CD4-positive, alpha-beta memory T cell (primary cell): ENCODE data around the gene UBE2Q1. TPM values are rescaled to one million over a fixed set of nuclear protein-coding genes. Genes with fewer than 3 reads are reported as not detected.
A peak's percentile ranks its signal among the peaks of the same experiment; 100 is the strongest.

ENCODE experiments used
- CTCF ChIA-PET: fragments of 350-600 bp; sonication (Branson Sonifier 250); formaldehyde crosslinking; loops from one replicate; lab custom pipeline; 2021; ENCODE audit warnings: inconsistent platforms; ENCODE audit not compliant: partially characterized antibody; lab: Charles Lee
- POLR2A ChIA-PET: fragments of 350-600 bp; sonication (Branson Sonifier 250); formaldehyde crosslinking; loops from one replicate; lab custom pipeline; 2021; ENCODE audit not compliant: partially characterized antibody; lab: Charles Lee
- DNase-seq, 5 donors: peaks; one replicate each; pipeline versions ENCODE4 v3.0.0 to v3.0.0-alpha.2; 2020 to 2022; ENCODE audit warnings: mixed read lengths in 1 of 5
- H3K27ac ChIP-seq: one replicate; pipeline ENCODE4 v1.7.0; 2013; ENCODE audit warnings: low read depth, low read length
- H3K27me3 ChIP-seq: 2 replicates; pipeline ENCODE4 v1.7.0; 2013; ENCODE audit warnings: mild to moderate bottlenecking, low read length, moderate library complexity; ENCODE audit not compliant: insufficient read depth
- H3K36me3 ChIP-seq: 2 replicates; pipeline ENCODE4 v1.7.0; 2013; ENCODE audit warnings: mild to moderate bottlenecking, low read length, moderate library complexity; ENCODE audit not compliant: insufficient read depth
- H3K4me1 ChIP-seq: 2 replicates; pipeline ENCODE4 v1.7.0; 2013; ENCODE audit warnings: mild to moderate bottlenecking, low read length, moderate library complexity; ENCODE audit not compliant: insufficient read depth
- H3K4me3 ChIP-seq, 2 donors: one replicate each; pipeline ENCODE4 v1.7.0; 2013; ENCODE audit warnings: low read length in 2 of 2, mild to moderate bottlenecking in 1 of 2
- H3K9me3 ChIP-seq, 2 donors: one replicate each; pipeline ENCODE4 v1.7.0; 2013; ENCODE audit warnings: low read length in 2 of 2, control low read depth in 1 of 2; ENCODE audit not compliant: control insufficient read depth in 1 of 2
- H3K27ac Mint-ChIP-seq, 7 donors: one replicate each; pipeline ENCODE4 v1.8.0; 2020 to 2021; ENCODE audit warnings: mixed read lengths in 7 of 7, mild to moderate bottlenecking in 6 of 7, inconsistent platforms in 3 of 7, moderate library complexity in 3 of 7
- H3K27me3 Mint-ChIP-seq, 2 donors: one replicate each; pipeline ENCODE4 v1.8.0; 2020 to 2021; ENCODE audit warnings: mixed read lengths in 2 of 2
- H3K36me3 Mint-ChIP-seq, 2 donors: one replicate each; pipeline ENCODE4 v1.8.0; 2020 to 2021; ENCODE audit warnings: mixed read lengths in 2 of 2, inconsistent platforms in 1 of 2, mild to moderate bottlenecking in 1 of 2
- H3K4me1 Mint-ChIP-seq, 4 donors: one replicate each; pipeline ENCODE4 v1.8.0; 2020 to 2021; ENCODE audit warnings: mixed read lengths in 4 of 4, mild to moderate bottlenecking in 1 of 4
- H3K4me3 Mint-ChIP-seq, 8 donors: one replicate each; pipeline ENCODE4 v1.8.0; 2020 to 2021; ENCODE audit warnings: mixed read lengths in 8 of 8, mild to moderate bottlenecking in 7 of 8, moderate library complexity in 6 of 8, inconsistent platforms in 3 of 8
- H3K9me3 Mint-ChIP-seq, 8 donors: one replicate each; pipeline ENCODE4 v1.8.0; 2020 to 2021; ENCODE audit warnings: mixed read lengths in 8 of 8, mild to moderate bottlenecking in 5 of 8, inconsistent platforms in 3 of 8, moderate library complexity in 1 of 8
- intact Hi-C: fragments of 100-400 bp; cut with micrococcal nuclease; formaldehyde crosslinking; loops from one replicate; pipeline ENCODE4 v1.15.1; 2023
- polyA plus RNA-seq, 2 donors: library from polyadenylated mRNA; unstranded; fragments of 300-500 nt; fragmentation: Illumina TruSeq; gene quantifications; one replicate each; pipeline ENCODE4 v1.2.3, GENCODE V29; 2021
- total RNA-seq, 2 experiments: library from RNA; stranded (reverse); gene quantifications; one replicate each; pipeline ENCODE4 v1.2.3, GENCODE V29; 2021

The UBE2Q1 gene
- total and polyA plus RNA-seq, 4 experiments from 2014 or later = 6.4 to 132 (median 65.4) TPM

DNA sequence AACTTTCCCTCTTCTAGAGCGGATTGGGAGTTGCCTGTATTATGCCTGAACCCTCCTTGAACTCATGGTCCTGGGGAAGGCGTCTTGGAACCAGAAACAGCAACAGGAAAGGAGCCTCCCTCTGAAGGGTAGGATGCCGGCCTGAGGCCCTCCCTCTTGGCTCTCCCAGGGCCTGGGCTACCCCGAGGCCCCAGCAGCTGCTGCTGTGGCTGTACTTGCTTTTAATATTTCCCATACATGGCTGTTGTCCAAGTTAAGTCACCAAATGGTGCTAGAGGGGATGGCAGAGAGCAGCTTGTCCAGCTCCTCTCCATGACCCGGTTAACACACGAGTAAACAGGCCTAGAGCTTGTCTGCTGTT is 19.6 kb upstream of the UBE2Q1 start:
- H3K27me3 ChIP-seq = no peaks in the 10 kb centered on the region
- no peak overlapping the region for H3K27ac ChIP-seq
- ChIA-PET CTCF (interaction anchor here (1.6 to 1.8 kb wide), 2 partner anchors 17 to 18 kb away, joined by 5 to 7 read pairs; no protein-coding TSS in a partner anchor), POLR2A (interaction anchor here (1.4 to 2.5 kb wide), 2 partner anchors 32 to 358 kb away, joined by 5 to 8 read pairs; no protein-coding TSS in a partner anchor)
- no peaks in the 10 kb centered on the region for H3K9me3 Mint-ChIP-seq
- peaks cover 31 to 40% of the 10 kb centered on the region in 2 donors for H3K36me3 Mint-ChIP-seq
- H3K9me3 ChIP-seq = no peaks in the 10 kb centered on the region
- H3K36me3 ChIP-seq = peaks cover 36% of the 10 kb centered on the region
- peaks cover 0 to 3% of the 10 kb centered on the region in 2 donors for H3K27me3 Mint-ChIP-seq
- no peak overlapping the region for H3K4me3 Mint-ChIP-seq
- H3K4me3 ChIP-seq = no peak overlapping the region
- DNase-seq = no peak
- H3K4me1 Mint-ChIP-seq = peaks cover 0 to 7% (median 5%) of the 10 kb centered on the region in 4 donors
- intact Hi-C loops = no loop called here
- H3K27ac Mint-ChIP-seq = peak overlapping the region in 4 of 7 donors; percentile 4 to 61 (median 38)
- no peaks in the 10 kb centered on the region for H3K4me1 ChIP-seq

DNA sequence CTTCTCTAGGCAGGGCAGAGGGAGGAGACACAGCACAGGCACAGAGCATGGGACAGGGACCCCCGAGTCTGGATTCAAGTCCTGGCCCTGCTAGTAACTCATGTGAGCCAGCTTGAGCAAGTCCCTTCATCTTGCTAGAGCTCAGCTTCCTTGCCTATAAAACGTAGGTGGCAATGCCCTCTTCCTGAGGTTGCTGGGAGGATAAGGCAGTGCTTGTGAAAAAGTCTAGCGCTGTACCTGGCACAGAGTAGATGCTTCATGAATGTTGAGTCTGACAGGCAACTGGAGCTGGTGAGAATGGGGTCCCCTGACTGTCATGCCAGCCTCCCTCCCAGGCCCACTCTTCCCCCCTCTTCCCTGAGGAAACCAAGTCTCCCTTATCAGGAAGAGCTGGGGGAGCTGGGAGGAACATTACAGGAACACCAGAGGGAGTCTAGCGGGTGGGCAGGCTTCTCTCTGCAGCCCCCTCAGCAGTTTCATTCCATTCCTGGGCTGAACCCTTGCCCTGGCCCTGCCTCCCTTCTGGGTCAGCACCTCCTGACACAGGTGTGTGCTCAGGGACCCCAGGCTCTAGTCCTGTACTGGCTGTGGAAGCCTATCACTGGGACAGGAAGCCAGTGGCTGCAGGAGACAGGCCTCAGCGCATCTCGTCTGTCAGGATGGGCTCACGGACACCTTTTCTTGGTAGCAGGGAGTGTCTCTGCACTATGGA is 19.0 kb upstream of the UBE2Q1 start:
- H3K4me1 ChIP-seq = no peaks in the 10 kb centered on the region
- no peak overlapping the region for H3K4me3 ChIP-seq
- no peak overlapping the region for H3K27ac ChIP-seq
- Mint-ChIP-seq H3K36me3 (peaks cover 26 to 37% of the 10 kb centered on the region in 2 donors), H3K27ac (peak overlapping the region in 2 of 7 donors; percentile 15 to 61), H3K9me3 (no peaks in the 10 kb centered on the region), H3K27me3 (peaks cover 0 to 3% of the 10 kb centered on the region in 2 donors), H3K4me3 (no peak overlapping the region), H3K4me1 (peaks cover 0 to 7% (median 5%) of the 10 kb centered on the region in 4 donors)
- peaks cover 31% of the 10 kb centered on the region for H3K36me3 ChIP-seq
- H3K9me3 ChIP-seq = no peaks in the 10 kb centered on the region
- ChIA-PET POLR2A (interaction anchor here (1.2 to 1.4 kb wide), 2 partner anchors 12 to 358 kb away, joined by 3 to 5 read pairs; no protein-coding TSS in a partner anchor), CTCF (interaction anchor here (1.6 to 1.8 kb wide), 2 partner anchors 17 to 18 kb away, joined by 5 to 7 read pairs; no protein-coding TSS in a partner anchor)
- DNase-seq = no peak
- H3K27me3 ChIP-seq = no peaks in the 10 kb centered on the region
- intact Hi-C loops = no loop called here

DNA sequence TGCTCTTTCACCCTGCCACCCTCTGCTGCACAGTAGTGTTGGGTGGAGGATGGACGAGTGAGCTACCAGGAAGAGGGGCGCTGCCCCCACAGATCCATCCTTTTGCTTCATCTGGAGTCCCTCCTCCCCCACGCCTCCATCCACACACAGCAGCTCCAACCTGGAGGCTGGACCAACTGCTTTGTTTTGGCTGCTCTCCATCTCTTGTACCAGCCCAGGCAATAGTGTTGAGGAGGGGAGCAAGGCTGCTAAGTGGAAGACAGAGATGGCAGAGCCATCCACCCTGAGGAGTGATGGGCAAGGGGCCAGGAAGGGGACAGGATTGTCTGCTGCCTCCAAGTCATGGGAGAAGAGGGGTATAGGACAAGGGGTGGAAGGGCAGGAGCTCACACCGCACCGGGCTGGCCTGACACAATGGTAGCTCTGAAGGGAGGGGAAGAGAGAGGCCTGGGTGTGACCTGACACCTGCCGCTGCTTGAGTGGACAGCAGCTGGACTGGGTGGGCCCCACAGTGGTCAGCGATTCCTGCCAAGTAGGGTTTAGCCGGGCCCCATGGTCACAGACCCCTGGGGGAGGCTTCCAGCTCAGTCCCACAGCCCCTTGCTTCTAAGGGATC is 17.6 kb upstream of the UBE2Q1 start:
- intact Hi-C loops = no loop called here
- no peaks in the 10 kb centered on the region for H3K27me3 ChIP-seq
- Mint-ChIP-seq H3K27ac (peak overlapping the region in 1 of 7 donors; percentile 53), H3K9me3 (no peaks in the 10 kb centered on the region), H3K36me3 (peaks cover 20 to 25% of the 10 kb centered on the region in 2 donors), H3K4me3 (no peak overlapping the region), H3K4me1 (peaks cover 0 to 7% (median 5%) of the 10 kb centered on the region in 4 donors), H3K27me3 (peaks cover 0 to 9% of the 10 kb centered on the region in 2 donors)
- DNase-seq = no peak
- no peak overlapping the region for H3K27ac ChIP-seq
- H3K4me3 ChIP-seq = no peak overlapping the region
- peaks cover 18% of the 10 kb centered on the region for H3K36me3 ChIP-seq
- CTCF ChIA-PET = interaction anchor here (1.3 kb wide), 1 partner anchor 10 kb away, joined by 3 read pairs; no protein-coding TSS in a partner anchor
- POLR2A ChIA-PET = interaction anchor here (1.0 to 1.3 kb wide), 3 partner anchors 13 to 346 kb away, joined by 3 read pairs; no protein-coding TSS in a partner anchor
- H3K9me3 ChIP-seq = no peaks in the 10 kb centered on the region
- H3K4me1 ChIP-seq = no peaks in the 10 kb centered on the region

DNA sequence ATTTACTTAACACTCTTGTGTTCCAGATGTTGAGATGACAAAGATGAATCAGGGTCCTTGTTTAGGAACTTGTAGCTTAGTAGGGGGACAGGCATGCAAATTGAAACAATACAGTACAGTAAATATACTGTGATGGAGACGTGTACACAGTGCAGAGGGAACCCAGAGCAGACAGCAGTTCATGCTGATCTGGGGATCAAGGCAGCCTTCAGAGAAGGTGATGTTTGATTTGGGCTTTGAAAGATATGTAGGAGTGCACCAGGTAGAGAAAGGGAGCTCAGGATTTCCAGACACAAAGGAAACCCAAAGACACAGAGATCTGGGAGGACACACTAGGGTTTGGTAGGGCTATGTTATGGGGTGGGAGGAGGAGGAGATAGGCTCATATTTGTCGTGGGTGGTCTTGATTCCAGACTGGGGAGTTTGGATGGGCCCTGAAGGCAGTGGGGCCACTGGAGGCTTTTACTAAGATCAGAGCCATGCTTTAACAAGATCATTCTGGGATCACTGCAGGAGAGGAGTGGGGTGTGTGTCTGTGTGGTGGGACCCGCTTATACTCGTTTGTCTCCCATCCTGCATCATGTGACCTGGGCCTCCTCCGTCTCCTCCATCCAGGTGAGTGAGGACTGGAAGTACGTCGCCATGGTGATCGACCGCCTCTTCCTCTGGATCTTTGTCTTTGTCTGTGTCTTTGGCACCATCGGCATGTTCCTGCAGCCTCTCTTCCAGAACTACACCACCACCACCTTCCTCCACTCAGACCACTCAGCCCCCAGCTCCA is 16.9 kb upstream of the UBE2Q1 start:
- no peak overlapping the region for H3K4me3 ChIP-seq
- no peaks in the 10 kb centered on the region for H3K27me3 ChIP-seq
- intact Hi-C loops = no loop called here
- Mint-ChIP-seq H3K4me3 (no peak overlapping the region), H3K36me3 (peaks cover 17 to 18% of the 10 kb centered on the region in 2 donors), H3K27me3 (peaks cover 2 to 11% of the 10 kb centered on the region in 2 donors), H3K4me1 (peaks cover 0 to 7% (median 5%) of the 10 kb centered on the region in 4 donors), H3K9me3 (no peaks in the 10 kb centered on the region), H3K27ac (peak overlapping the region in 2 of 7 donors; percentile 15 to 70)
- ChIA-PET CTCF (interaction anchor here (1.3 to 1.8 kb wide), 2 partner anchors 9 to 16 kb away, joined by 3 to 5 read pairs; no protein-coding TSS in a partner anchor), POLR2A (interaction anchor here (1.0 to 1.5 kb wide), 3 partner anchors 24 to 347 kb away, joined by 3 read pairs; no protein-coding TSS in a partner anchor)
- no peak for DNase-seq
- peaks cover 11% of the 10 kb centered on the region for H3K36me3 ChIP-seq
- H3K4me1 ChIP-seq = no peaks in the 10 kb centered on the region
- no peak overlapping the region for H3K27ac ChIP-seq
- no peaks in the 10 kb centered on the region for H3K9me3 ChIP-seq

DNA sequence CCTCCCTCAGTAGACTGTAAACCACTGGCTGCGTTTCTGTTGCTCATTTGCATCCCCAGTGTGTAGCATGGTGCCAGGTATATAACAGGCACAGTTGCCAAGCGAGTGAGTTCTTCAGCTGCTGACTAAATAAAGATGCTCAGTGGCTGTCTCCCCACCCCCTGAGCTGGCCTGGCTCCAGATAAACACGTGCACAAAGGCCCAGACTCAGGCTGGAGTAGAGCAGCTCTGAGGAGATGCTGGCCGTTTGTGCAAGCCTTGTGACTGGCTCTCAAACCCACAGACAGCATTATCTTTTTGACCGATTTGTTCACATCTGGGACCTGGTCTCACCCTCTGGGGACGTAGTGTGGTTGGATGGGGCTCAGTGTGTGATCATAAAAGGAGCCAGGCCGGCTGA is 16.3 kb upstream of the UBE2Q1 start:
- peaks cover 13 to 15% of the 10 kb centered on the region in 2 donors for H3K36me3 Mint-ChIP-seq
- H3K9me3 Mint-ChIP-seq = no peaks in the 10 kb centered on the region
- no peak overlapping the region for H3K27ac ChIP-seq
- peaks cover 0 to 7% (median 5%) of the 10 kb centered on the region in 4 donors for H3K4me1 Mint-ChIP-seq
- no peaks in the 10 kb centered on the region for H3K27me3 ChIP-seq
- H3K9me3 ChIP-seq = no peaks in the 10 kb centered on the region
- no peaks in the 10 kb centered on the region for H3K4me1 ChIP-seq
- peaks cover 9% of the 10 kb centered on the region for H3K36me3 ChIP-seq
- intact Hi-C loops = no loop called here
- POLR2A ChIA-PET = interaction anchor here (1.5 kb wide), 1 partner anchor 24 kb away, joined by 3 read pairs; no protein-coding TSS in a partner anchor
- peaks cover 2 to 12% of the 10 kb centered on the region in 2 donors for H3K27me3 Mint-ChIP-seq
- no peak for DNase-seq
- H3K27ac Mint-ChIP-seq = no peak overlapping the region
- no peak overlapping the region for H3K4me3 ChIP-seq
- no peak overlapping the region for H3K4me3 Mint-ChIP-seq
- CTCF ChIA-PET = interaction anchor here (1.3 to 1.8 kb wide), 2 partner anchors 8 to 15 kb away, joined by 3 to 5 read pairs; no protein-coding TSS in a partner anchor

DNA sequence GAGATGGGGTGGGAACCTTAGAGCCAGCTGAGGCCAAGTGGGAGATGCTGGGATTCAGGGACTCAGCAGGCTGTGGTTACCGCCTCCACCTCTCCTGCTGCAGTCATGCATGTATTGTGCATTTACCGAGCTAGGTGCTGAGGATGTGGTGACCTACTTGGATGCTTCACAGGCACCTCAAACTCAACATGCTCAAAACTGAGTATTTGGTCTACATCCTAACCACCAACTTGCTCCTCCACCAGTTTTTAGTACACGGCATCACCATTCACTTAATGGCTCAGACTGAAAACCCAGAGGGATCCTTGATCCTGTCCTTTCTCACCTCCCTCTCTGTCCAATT is 14.7 kb upstream of the UBE2Q1 start:
- Histone ChIP-seq H3K4me1 (peaks cover 2% of the 10 kb centered on the region), H3K36me3 (no peaks in the 10 kb centered on the region), H3K9me3 (no peaks in the 10 kb centered on the region), H3K27ac (no peak overlapping the region), H3K27me3 (peaks cover 7% of the 10 kb centered on the region), H3K4me3 (no peak overlapping the region)
- Mint-ChIP-seq H3K9me3 (no peaks in the 10 kb centered on the region), H3K27ac (no peak overlapping the region), H3K4me3 (peak overlapping the region in 1 of 8 donors; percentile 21), H3K36me3 (no peaks in the 10 kb centered on the region), H3K4me1 (peaks cover 1 to 7% (median 5%) of the 10 kb centered on the region in 4 donors), H3K27me3 (peaks cover 4 to 12% of the 10 kb centered on the region in 2 donors)
- intact Hi-C loops = no loop called here
- ChIA-PET POLR2A (no interaction called here), CTCF (no interaction called here)
- no peak for DNase-seq
